GM19467 (cell line): ENCODE results near the gene C18orf63.
"Not testable (repeated sequence)": the region's sequence is repeated elsewhere in the genome, so short reads cannot be mapped to it uniquely, and the experiment has no call there.

Experiments used
- ATAC-seq: cut with Tn5 transposase; IDR thresholded peaks from one replicate; pipeline ENCODE4 v1.9.1; 2021; ENCODE audit warnings: mild to moderate bottlenecking, moderate library complexity; ENCODE audit not compliant: unreplicated experiment

Gene C18orf63

GRCh38 chr18:74326231-74326630 lies 10.6 kb downstream of the C18orf63 start:
- no peak for ATAC-seq

- ATAC-seq, result not testable (repeated sequence)
Observed at GRCh38 chr18:74326791-74327190, 11.2 kb downstream of the C18orf63 start.

GRCh38 chr18:74328206-74328605 lies 12.6 kb downstream of the C18orf63 start:
- ATAC-seq, result no peak

- no peak for ATAC-seq
Observed at GRCh38 chr18:74329688-74330205, 14.1 kb downstream of the C18orf63 start.

- no peak for ATAC-seq
Observed at GRCh38 chr18:74331404-74331803, 15.8 kb downstream of the C18orf63 start.

GRCh38 chr18:74333091-74333490 lies 17.5 kb downstream of the C18orf63 start:
- no peak for ATAC-seq

- no peak for ATAC-seq
Observed at GRCh38 chr18:74334242-74334893, 18.7 kb downstream of the C18orf63 start.

GRCh38 chr18:74336656-74337055 lies 21.0 kb downstream of the C18orf63 start:
- no peak for ATAC-seq

- no peak for ATAC-seq
Observed at GRCh38 chr18:74337155-74337911, 21.7 kb downstream of the C18orf63 start.

- no peak for ATAC-seq
Observed at GRCh38 chr18:74337912-74338309, 22.3 kb downstream of the C18orf63 start.

GRCh38 chr18:74342416-74343043 lies 26.9 kb downstream of the C18orf63 start:
- ATAC-seq, result no peak

GRCh38 chr18:74346206-74346605 lies 30.6 kb downstream of the C18orf63 start:
- ATAC-seq, result no peak

- no peak for ATAC-seq
Observed at GRCh38 chr18:74348581-74348980, 32.9 kb downstream of the C18orf63 start.

- no peak for ATAC-seq
Observed at GRCh38 chr18:74351354-74351753, 35.7 kb downstream of the C18orf63 start.

- no peak for ATAC-seq
Observed at GRCh38 chr18:74353169-74353775, 37.6 kb downstream of the C18orf63 start.

- no peak for ATAC-seq
Observed at GRCh38 chr18:74356959-74357358, 41.3 kb downstream of the C18orf63 start.

- no peak for ATAC-seq
Observed at GRCh38 chr18:74360852-74361655, 45.4 kb downstream of the C18orf63 start.

GRCh38 chr18:74367905-74368304 lies 52.3 kb downstream of the C18orf63 start:
- no peak for ATAC-seq

GRCh38 chr18:74368901-74369705 lies 53.5 kb downstream of the C18orf63 start:
- no peak for ATAC-seq

GRCh38 chr18:74370115-74370514 lies 54.5 kb downstream of the C18orf63 start:
- ATAC-seq, result no peak
